Activated CD4-positive, alpha-beta T cell treated with anti-CD3 and anti-CD28 coated beads, Interleukin-10, Interleukin-2, amounts not matched to agents 100 ng/mL and 50 ng/mL, durations not matched to agents 16 hours and 8 hours (primary cell): ENCODE data around the gene RBM47.
"Not testable (repeated sequence)": the region's sequence is repeated elsewhere in the genome, so short reads cannot be mapped to it uniquely, and the experiment has no call there.

Experiments
- DNase-seq: peaks from one replicate; pipeline ENCODE4 v3.0.0-alpha.2; 2020

The RBM47 gene

GRCh38 chr4:40438384-40439026 is 191.2 kb downstream of the RBM47 start:
- DNase-seq = no peak

GRCh38 chr4:40437741-40438383 is 191.8 kb downstream of the RBM47 start:
- DNase-seq = no peak

- not testable (repeated sequence) for DNase-seq
Measured at GRCh38 chr4:40435306-40435705, 194.4 kb downstream of the RBM47 start.

- DNase-seq = no peak
Measured at GRCh38 chr4:40434126-40434687, 195.5 kb downstream of the RBM47 start.

GRCh38 chr4:40432504-40432903 is 197.2 kb downstream of the RBM47 start:
- DNase-seq = no peak

- not testable (repeated sequence) for DNase-seq
Measured at GRCh38 chr4:40427871-40428270, 201.8 kb downstream of the RBM47 start.

GRCh38 chr4:40427128-40427527 is 202.5 kb downstream of the RBM47 start:
- DNase-seq = no peak

GRCh38 chr4:40425799-40426574 is 203.7 kb downstream of the RBM47 start:
- no peak for DNase-seq

- no peak for DNase-seq
Measured at GRCh38 chr4:40423735-40424134, 205.9 kb downstream of the RBM47 start.

- DNase-seq = no peak
Measured at GRCh38 chr4:40421839-40422708, 207.6 kb downstream of the RBM47 start.

GRCh38 chr4:40419231-40419912 is 210.3 kb downstream of the RBM47 start:
- DNase-seq = no peak

GRCh38 chr4:40418430-40419230 is 211.0 kb downstream of the RBM47 start:
- DNase-seq = no peak

GRCh38 chr4:40417941-40418340 is 211.7 kb downstream of the RBM47 start:
- DNase-seq = no peak

- DNase-seq = no peak
Measured at GRCh38 chr4:40414673-40415072, 215.0 kb downstream of the RBM47 start.

GRCh38 chr4:40412866-40413795 is 216.5 kb downstream of the RBM47 start:
- no peak for DNase-seq

- DNase-seq = no peak
Measured at GRCh38 chr4:40412388-40412787, 217.3 kb downstream of the RBM47 start.

GRCh38 chr4:40409835-40410234 is 219.8 kb downstream of the RBM47 start:
- no peak for DNase-seq

- not testable (repeated sequence) for DNase-seq
Measured at GRCh38 chr4:40407468-40407867, 222.2 kb downstream of the RBM47 start.

GRCh38 chr4:40406340-40406739 is 223.3 kb downstream of the RBM47 start:
- no peak for DNase-seq

GRCh38 chr4:40405193-40405592 is 224.5 kb downstream of the RBM47 start:
- DNase-seq = no peak
